ENCODE results near the gene ZNF646.

The ZNF646 gene, protein sequence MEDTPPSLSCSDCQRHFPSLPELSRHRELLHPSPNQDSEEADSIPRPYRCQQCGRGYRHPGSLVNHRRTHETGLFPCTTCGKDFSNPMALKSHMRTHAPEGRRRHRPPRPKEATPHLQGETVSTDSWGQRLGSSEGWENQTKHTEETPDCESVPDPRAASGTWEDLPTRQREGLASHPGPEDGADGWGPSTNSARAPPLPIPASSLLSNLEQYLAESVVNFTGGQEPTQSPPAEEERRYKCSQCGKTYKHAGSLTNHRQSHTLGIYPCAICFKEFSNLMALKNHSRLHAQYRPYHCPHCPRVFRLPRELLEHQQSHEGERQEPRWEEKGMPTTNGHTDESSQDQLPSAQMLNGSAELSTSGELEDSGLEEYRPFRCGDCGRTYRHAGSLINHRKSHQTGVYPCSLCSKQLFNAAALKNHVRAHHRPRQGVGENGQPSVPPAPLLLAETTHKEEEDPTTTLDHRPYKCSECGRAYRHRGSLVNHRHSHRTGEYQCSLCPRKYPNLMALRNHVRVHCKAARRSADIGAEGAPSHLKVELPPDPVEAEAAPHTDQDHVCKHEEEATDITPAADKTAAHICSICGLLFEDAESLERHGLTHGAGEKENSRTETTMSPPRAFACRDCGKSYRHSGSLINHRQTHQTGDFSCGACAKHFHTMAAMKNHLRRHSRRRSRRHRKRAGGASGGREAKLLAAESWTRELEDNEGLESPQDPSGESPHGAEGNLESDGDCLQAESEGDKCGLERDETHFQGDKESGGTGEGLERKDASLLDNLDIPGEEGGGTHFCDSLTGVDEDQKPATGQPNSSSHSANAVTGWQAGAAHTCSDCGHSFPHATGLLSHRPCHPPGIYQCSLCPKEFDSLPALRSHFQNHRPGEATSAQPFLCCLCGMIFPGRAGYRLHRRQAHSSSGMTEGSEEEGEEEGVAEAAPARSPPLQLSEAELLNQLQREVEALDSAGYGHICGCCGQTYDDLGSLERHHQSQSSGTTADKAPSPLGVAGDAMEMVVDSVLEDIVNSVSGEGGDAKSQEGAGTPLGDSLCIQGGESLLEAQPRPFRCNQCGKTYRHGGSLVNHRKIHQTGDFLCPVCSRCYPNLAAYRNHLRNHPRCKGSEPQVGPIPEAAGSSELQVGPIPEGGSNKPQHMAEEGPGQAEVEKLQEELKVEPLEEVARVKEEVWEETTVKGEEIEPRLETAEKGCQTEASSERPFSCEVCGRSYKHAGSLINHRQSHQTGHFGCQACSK (N-terminal part only)

GRCh38 chr16:31073970-31074813, at the start of gene ZNF646, which contains the start of gene ZNF668:
Gene ZNF646 (plus strand): TSS chr16:31074422. CDS start chr16:31076325, 1,903 bp downstream.
Gene ZNF668 (minus strand): TSS chr16:31074240. CDS start chr16:31064459, 9,781 bp downstream.
- peak; percentile 97 to 99 for DNase-seq

GRCh38 chr16:31025339-31025738, 48.9 kb upstream of the ZNF646 start:
- no peak for DNase-seq

- DNase-seq: no peak
These were observed 45.0 kb upstream of the ZNF646 start for GRCh38 chr16:31029272-31029671.

DNA sequence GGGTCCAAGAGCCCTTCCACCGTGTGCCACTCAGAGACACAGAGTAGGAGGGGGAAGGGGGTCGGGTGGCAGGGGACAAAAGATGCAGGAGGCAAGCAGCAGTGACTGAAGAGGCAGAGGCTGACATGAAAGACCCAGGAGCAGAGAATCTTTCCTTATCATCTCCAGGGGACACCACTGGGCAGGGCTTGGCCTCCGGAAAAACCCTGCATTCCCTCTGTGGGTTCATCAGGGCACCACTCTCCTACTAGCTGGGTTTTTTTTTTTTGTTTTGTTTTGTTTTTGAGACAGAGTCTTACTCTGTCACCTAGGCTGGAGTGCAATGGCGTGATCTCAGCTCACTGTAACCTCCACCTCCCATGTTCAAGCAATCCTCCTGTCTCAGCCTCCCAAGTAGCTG, 42.9 kb upstream of the ZNF646 start:
- no peak for DNase-seq

GRCh38 chr16:31032736-31033708, 41.2 kb upstream of the ZNF646 start, which contains the start of gene STX4:
Gene STX4 (plus strand): TSS chr16:31033558. CDS start chr16:31033806, 248 bp downstream.
- DNase-seq: peak; percentile 86 to 96

GRCh38 chr16:31033709-31034492, 40.3 kb upstream of the ZNF646 start:
- DNase-seq: peak; percentile 74 to 82

- DNase-seq: no peak
These were observed 37.5 kb upstream of the ZNF646 start for GRCh38 chr16:31036691-31037090.

GRCh38 chr16:31038993-31039392, 35.2 kb upstream of the ZNF646 start:
- DNase-seq: no peak

GRCh38 chr16:31042866-31043265, 31.4 kb upstream of the ZNF646 start:
- no peak for DNase-seq

- no peak for DNase-seq
These were observed 30.9 kb upstream of the ZNF646 start for GRCh38 chr16:31043352-31043751.

DNA sequence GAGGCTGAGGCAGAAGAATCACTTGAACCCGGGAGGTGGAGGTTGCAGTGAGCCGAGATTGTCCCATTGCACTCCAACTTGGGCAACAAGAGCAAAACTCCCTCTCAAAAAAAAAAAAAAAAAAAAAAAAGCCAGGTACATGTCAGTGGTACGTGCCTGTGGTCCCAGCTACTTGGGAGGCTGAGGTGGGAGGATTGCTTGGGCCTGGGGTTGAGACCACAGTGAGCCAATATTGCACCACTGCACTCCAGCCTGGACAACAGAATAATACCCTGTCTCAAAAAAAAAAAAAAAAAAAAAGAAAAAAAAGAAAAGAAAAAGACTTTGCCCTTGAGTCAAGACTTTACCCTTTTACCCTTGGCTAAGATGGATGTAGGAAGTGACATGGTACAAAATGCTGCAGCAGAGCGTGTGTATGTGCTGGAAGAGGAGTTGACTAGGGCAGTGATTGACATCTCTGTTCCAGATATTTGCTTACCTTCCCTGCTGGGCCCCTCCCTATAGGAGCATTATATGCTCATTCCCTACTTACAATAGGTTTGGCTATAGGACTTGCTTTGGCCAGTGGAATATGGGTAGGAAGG, 30.2 kb upstream of the ZNF646 start:
- no peak for DNase-seq

DNA sequence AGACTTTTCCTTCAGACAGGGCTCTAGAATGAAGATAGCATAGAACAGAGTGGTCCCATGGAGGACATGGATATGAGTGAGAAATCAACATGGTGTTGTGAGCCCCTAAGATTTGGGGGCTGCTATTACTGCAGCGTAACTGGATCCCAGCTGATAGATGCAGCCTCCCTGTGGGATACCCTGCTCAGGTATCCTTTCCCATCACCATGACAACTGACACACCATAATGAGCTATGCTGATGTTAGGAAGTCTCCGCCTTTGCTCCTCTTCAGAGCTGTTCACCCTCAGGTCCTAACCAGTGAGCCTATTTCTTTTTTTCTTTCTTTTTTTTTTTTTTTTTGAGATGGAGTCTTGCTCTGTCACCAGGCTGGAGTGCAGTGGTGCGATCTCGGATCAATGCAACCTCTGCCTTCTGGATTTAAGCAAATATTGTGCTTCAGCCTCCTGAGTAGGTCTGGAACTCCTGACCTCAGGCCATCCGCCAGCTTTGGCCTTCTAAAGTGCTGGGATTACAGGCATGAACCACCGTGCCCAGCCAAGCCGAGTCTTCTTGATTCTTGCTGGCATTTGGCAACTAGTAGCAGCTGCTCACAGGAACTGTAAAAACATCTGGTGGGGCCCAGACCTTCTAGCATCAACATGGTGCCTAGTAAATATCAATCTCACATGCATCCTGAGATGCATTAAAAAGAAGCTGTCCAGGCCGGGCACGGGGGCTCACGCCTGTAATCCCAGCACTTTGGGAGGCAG, 23.8 kb upstream of the ZNF646 start:
- no peak for DNase-seq

DNA sequence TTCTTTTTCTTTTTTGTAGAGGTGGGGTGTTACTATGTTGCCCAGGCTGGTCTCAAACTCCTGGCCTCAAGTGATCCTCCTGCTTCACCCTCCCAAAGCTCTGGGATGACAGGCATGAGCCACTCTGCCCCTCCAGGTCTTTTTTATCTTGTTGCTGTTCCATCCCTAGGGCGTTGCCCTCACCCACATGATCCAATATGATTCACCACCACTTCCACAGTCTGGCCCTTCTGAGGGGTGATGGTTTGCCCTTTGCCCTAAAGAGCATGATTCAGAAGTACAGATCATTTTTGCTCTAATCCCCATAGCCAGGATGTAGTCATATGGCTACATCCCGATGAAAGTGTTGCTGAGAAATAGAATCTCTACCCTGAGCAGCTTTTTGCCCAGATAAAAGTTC, 22.1 kb upstream of the ZNF646 start:
- no peak for DNase-seq

GRCh38 chr16:31055613-31056012, 18.6 kb upstream of the ZNF646 start:
- DNase-seq: no peak

DNA sequence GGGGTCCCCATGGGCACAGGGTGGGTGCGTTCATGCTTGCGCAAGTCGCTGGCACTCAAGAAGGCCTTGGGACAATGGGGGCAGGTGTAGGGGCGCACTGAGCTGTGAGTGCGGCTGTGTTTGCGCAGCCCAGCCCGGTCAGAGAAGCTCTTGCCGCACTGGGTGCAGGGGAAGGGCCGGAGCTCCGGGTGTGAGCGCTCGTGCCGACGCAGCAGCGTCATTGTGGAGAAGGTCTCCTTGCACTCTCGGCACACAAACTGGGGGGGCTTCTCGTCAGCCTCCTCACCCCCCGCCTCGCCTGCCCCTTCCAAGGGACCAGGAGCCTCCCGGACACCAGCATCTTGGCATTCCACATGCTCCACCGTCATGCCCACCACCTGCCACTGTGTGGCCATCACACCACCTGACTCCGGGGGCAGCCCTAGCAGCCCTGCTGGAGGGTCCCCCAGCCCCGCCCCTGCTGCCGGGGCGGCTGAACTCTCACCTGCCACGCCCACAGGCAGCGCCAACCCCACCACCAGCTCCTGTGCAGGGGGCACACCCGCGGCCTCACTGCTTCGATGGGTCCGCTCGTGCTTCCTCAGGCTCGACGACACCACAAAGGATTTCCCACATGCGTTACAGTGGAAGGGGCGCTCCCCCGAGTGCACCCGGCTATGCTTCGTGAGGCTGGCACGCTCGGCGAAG, 13.0 kb upstream of the ZNF646 start:
- no peak for DNase-seq

DNA sequence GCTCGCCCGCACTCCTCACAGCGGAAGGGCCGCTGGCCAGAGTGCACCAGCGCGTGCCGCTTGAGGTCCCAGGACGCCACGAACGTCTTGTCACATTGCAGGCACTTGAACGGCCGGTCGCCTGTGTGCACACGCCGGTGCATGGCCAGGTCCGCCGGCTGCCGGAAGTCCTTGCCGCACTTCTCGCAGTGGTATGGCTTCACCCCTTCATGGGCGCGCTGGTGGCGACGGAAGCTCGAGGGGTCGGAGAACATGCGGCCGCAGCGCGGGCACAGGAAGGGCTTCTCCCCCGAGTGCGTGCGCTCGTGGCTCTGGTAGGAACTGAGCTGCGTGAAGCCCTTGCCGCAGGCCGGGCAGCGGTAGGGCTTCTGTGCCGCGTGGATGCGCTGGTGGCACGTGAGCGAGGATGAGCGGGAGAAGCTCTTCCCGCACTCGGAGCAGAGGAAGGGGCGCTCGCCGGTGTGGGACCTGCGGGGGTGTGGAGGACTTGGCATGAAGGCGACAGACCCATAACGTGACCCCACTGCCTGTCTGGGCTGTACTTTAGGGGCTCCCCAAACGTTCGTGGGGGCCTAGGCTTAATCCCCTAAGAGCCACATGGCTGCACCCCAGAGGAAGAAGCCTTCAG, 12.3 kb upstream of the ZNF646 start:
- no peak for DNase-seq

GRCh38 chr16:31063495-31063842, 10.8 kb upstream of the ZNF646 start:
- no peak for DNase-seq
